ENCODE data around the gene SRPK2. TPM values are rescaled to one million over a fixed set of nuclear protein-coding genes. Genes with fewer than 3 reads are reported as not detected.

SRPK2 gene
- total and polyA plus RNA-seq, 2 donors (not counting 1 experiment from before 2014, with no cell fraction given), result 15.2 to 108 TPM

DNA sequence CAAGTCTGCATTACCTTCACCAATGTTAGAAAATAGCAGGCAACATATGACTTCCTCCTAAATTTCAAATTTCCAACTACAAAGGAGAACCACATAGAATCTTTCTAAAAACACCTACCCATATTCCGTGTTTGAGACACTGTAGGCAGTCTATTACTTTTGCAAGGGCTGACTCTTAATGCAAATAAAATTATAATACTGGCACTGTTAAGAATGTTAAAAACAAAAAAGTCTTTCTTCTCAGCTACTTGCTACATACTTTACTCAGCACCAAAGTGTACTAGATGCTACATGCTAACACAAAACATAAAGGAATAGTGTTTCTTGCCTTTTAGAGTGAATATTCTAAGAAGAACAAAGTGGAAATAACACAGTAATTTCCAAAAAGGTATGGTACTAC is 65.4 kb downstream of the SRPK2 start:
- peaks cover 64% of the 10 kb centered on the region for H3K4me1 Mint-ChIP-seq
- POLR2A ChIA-PET, result no interaction called here
- no peaks in the 10 kb centered on the region for H3K27me3 Mint-ChIP-seq
- no peak overlapping the region for H2AFZ ChIP-seq (ENCODE audit: insufficient read depth, low read depth, low read length, poor library complexity, severe bottlenecking)
- H3K9ac ChIP-seq (ENCODE audit: low read length), result no peak overlapping the region
- intact Hi-C loops (cut with micrococcal nuclease), result no loop called here
- H3K9me3 Mint-ChIP-seq (ENCODE audit: insufficient read depth), result no peaks in the 10 kb centered on the region
- H4K20me1 ChIP-seq (ENCODE audit: control insufficient read depth, insufficient read depth, low read length, poor library complexity, severe bottlenecking), result peaks cover 53% of the 10 kb centered on the region
- ATAC-seq (ENCODE audit: low read depth) (no peak), DNase-seq (no peak)
- CTCF ChIA-PET, result interaction anchor here (1.1 kb wide), 1 partner anchor 65 kb away, joined by 3 read pairs; the partner anchor contains the start of gene SRPK2
- H3K4me1 ChIP-seq (ENCODE audit: control insufficient read depth in 2 of 2, insufficient read depth in 2 of 2, low read length in 2 of 2), result peaks cover 12 to 14% of the 10 kb centered on the region in 2 donors
- no peak overlapping the region for H3K27ac Mint-ChIP-seq
- no peak overlapping the region for H3K4me3 Mint-ChIP-seq
- peaks cover 97% of the 10 kb centered on the region for H3K79me2 ChIP-seq (ENCODE audit: control insufficient read depth, insufficient read depth, low read length)
- no peak overlapping the region for H3K4me2 ChIP-seq (replicated peaks; ENCODE audit: low read depth, low read length, poor library complexity, severe bottlenecking)
- no CpG with 5 or more reads among the region's 1 CpG for WGBS (ENCODE audit: insufficient coverage)
- H3K27me3 ChIP-seq (replicated peaks in 1 of 4; ENCODE audit: control extremely low read depth in 1 of 4, control insufficient read depth in 3 of 4, insufficient read depth in 4 of 4, low read length in 3 of 4), result no peaks in the 10 kb centered on the region
- H3K36me3 ChIP-seq (replicated peaks in 1 of 2; ENCODE audit: control extremely low read depth in 1 of 2, control insufficient read depth in 1 of 2, extremely low read depth in 1 of 2, insufficient read depth in 2 of 2, low read length in 1 of 2), result peaks cover 0 to 4% of the 10 kb centered on the region in 2 experiments
- TF ChIP-seq, protein P1, sequence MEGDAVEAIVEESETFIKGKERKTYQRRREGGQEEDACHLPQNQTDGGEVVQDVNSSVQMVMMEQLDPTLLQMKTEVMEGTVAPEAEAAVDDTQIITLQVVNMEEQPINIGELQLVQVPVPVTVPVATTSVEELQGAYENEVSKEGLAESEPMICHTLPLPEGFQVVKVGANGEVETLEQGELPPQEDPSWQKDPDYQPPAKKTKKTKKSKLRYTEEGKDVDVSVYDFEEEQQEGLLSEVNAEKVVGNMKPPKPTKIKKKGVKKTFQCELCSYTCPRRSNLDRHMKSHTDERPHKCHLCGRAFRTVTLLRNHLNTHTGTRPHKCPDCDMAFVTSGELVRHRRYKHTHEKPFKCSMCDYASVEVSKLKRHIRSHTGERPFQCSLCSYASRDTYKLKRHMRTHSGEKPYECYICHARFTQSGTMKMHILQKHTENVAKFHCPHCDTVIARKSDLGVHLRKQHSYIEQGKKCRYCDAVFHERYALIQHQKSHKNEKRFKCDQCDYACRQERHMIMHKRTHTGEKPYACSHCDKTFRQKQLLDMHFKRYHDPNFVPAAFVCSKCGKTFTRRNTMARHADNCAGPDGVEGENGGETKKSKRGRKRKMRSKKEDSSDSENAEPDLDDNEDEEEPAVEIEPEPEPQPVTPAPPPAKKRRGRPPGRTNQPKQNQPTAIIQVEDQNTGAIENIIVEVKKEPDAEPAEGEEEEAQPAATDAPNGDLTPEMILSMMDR (IDR thresholded peaks at IDR 0.05), result no peak
- TF ChIP-seq EZH2 (IDR thresholded peaks at IDR 0.05; ENCODE audit: borderline replicate concordance, insufficient read depth, low read depth, low read length, poor library complexity, severe bottlenecking), result no peak
- H3K27ac ChIP-seq (ENCODE audit: low read length in 2 of 2), result no peak overlapping the region
- H3K4me3 ChIP-seq (ENCODE audit: control extremely low read depth in 1 of 5, extremely low read depth in 1 of 5, insufficient read depth in 1 of 5, low read depth in 2 of 5, low read length in 4 of 5), result no peak overlapping the region
- H3K9me3 ChIP-seq (ENCODE audit: control extremely low read depth in 1 of 3, control insufficient read depth in 2 of 3, insufficient read depth in 1 of 3, low read length in 2 of 3), result peaks cover 0 to 4% (median 0%) of the 10 kb centered on the region in 3 donors

DNA sequence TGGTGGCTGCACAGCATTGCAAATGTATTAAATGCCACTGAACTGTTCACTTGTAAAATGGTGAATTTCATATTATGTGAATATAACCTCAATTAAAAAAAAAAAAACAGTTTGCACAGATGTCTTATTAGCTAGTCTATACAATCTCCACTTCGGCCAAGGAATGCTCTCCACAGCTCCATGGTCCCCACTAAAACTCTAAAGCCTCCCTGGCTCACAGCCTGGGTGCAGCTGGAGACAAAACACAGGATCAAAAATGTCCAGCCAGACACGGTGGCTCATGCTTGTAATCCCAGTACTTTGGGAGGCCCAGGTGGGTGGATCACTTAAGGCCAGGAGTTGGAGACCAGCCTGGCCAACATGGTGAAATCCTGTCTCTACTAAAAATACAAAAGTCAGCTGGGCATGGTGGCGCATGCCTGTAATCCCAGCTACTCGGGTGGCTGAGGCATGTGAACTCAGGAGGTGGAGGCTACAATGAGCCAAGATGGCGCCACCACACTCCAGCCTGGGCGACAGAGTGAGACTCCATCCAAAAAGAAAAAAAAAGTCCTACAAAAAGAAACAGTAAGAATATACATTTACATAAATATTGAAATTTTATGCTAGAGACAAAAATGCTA is 66.0 kb downstream of the SRPK2 start:
- peaks cover 64% of the 10 kb centered on the region for H3K4me1 Mint-ChIP-seq
- Histone ChIP-seq H4K20me1 (ENCODE audit: control insufficient read depth, insufficient read depth, low read length, poor library complexity, severe bottlenecking) (peaks cover 57% of the 10 kb centered on the region), H3K9me3 (ENCODE audit: control extremely low read depth in 1 of 3, control insufficient read depth in 2 of 3, insufficient read depth in 1 of 3, low read length in 2 of 3) (peaks cover 0 to 4% (median 0%) of the 10 kb centered on the region in 3 donors), H2AFZ (ENCODE audit: insufficient read depth, low read depth, low read length, poor library complexity, severe bottlenecking) (no peak overlapping the region), H3K4me3 (ENCODE audit: control extremely low read depth in 1 of 5, extremely low read depth in 1 of 5, insufficient read depth in 1 of 5, low read depth in 2 of 5, low read length in 4 of 5) (no peak overlapping the region), H3K36me3 (replicated peaks in 1 of 2; ENCODE audit: control extremely low read depth in 1 of 2, control insufficient read depth in 1 of 2, extremely low read depth in 1 of 2, insufficient read depth in 2 of 2, low read length in 1 of 2) (peaks cover 0 to 4% of the 10 kb centered on the region in 2 experiments), H3K9ac (ENCODE audit: low read length) (no peak overlapping the region), H3K4me2 (replicated peaks; ENCODE audit: low read depth, low read length, poor library complexity, severe bottlenecking) (no peak overlapping the region), H3K27me3 (replicated peaks in 1 of 4; ENCODE audit: control extremely low read depth in 1 of 4, control insufficient read depth in 3 of 4, insufficient read depth in 4 of 4, low read length in 3 of 4) (no peaks in the 10 kb centered on the region), H3K4me1 (ENCODE audit: control insufficient read depth in 2 of 2, insufficient read depth in 2 of 2, low read length in 2 of 2) (peaks cover 12 to 14% of the 10 kb centered on the region in 2 donors), H3K79me2 (ENCODE audit: control insufficient read depth, insufficient read depth, low read length) (peaks cover 97% of the 10 kb centered on the region), H3K27ac (ENCODE audit: low read length in 2 of 2) (no peak overlapping the region)
- CTCF ChIA-PET, result interaction anchor here (1.1 kb wide), 1 partner anchor 65 kb away, joined by 3 read pairs; the partner anchor contains the start of gene SRPK2
- intact Hi-C loops (cut with micrococcal nuclease), result no loop called here
- DNase-seq (no peak), ATAC-seq (ENCODE audit: low read depth) (no peak)
- H3K9me3 Mint-ChIP-seq (ENCODE audit: insufficient read depth), result no peaks in the 10 kb centered on the region
- no peaks in the 10 kb centered on the region for H3K27me3 Mint-ChIP-seq
- TF ChIP-seq, protein P1 (IDR thresholded peaks at IDR 0.05), result no peak
- no peak for TF ChIP-seq EZH2 (IDR thresholded peaks at IDR 0.05; ENCODE audit: borderline replicate concordance, insufficient read depth, low read depth, low read length, poor library complexity, severe bottlenecking)
- POLR2A ChIA-PET, result no interaction called here
- 100% methylated on average over 2 of the region's 6 CpGs for WGBS (ENCODE audit: insufficient coverage)
- no peak overlapping the region for H3K4me3 Mint-ChIP-seq
- H3K27ac Mint-ChIP-seq, result peak overlapping the region; percentile 26
